Stromal cell of bone marrow (primary cell): ENCODE results near the gene NECTIN1.
A peak's percentile ranks its signal among the peaks of the same experiment; 100 is the strongest.

Experiments
- DNase-seq: peaks from one replicate; pipeline ENCODE4 v3.0.0-alpha.2; 2012; ENCODE audit warnings: low read depth

The NECTIN1 gene

GRCh38 chr11:119692540-119692820 is 36.5 kb downstream of the NECTIN1 start:
- DNase-seq = no peak

- DNase-seq = no peak
Measured at GRCh38 chr11:119691701-119692539, 37.1 kb downstream of the NECTIN1 start.

- no peak for DNase-seq
Measured at GRCh38 chr11:119691020-119691666, 37.9 kb downstream of the NECTIN1 start.

- no peak for DNase-seq
Measured at GRCh38 chr11:119689302-119689701, 39.7 kb downstream of the NECTIN1 start.

GRCh38 chr11:119688356-119688755 is 40.6 kb downstream of the NECTIN1 start:
- DNase-seq = no peak

GRCh38 chr11:119687373-119688046 is 41.5 kb downstream of the NECTIN1 start:
- no peak for DNase-seq

- no peak for DNase-seq
Measured at GRCh38 chr11:119686177-119686882, 42.7 kb downstream of the NECTIN1 start.

GRCh38 chr11:119685111-119685746 is 43.8 kb downstream of the NECTIN1 start:
- DNase-seq = no peak

- peak; percentile 29 for DNase-seq
Measured at GRCh38 chr11:119684361-119685110, 44.5 kb downstream of the NECTIN1 start.

GRCh38 chr11:119683783-119684182 is 45.2 kb downstream of the NECTIN1 start:
- no peak for DNase-seq

- no peak for DNase-seq
Measured at GRCh38 chr11:119681361-119681910, 47.6 kb downstream of the NECTIN1 start.

- DNase-seq = no peak
Measured at GRCh38 chr11:119680541-119681360, 48.2 kb downstream of the NECTIN1 start.

- no peak for DNase-seq
Measured at GRCh38 chr11:119679346-119679745, 49.7 kb downstream of the NECTIN1 start.

- no peak for DNase-seq
Measured at GRCh38 chr11:119678351-119678750, 50.6 kb downstream of the NECTIN1 start.

GRCh38 chr11:119677840-119678239 is 51.2 kb downstream of the NECTIN1 start:
- no peak for DNase-seq

- DNase-seq = no peak
Measured at GRCh38 chr11:119676461-119677020, 52.5 kb downstream of the NECTIN1 start.

GRCh38 chr11:119673759-119674336 is 55.2 kb downstream of the NECTIN1 start:
- DNase-seq = no peak

GRCh38 chr11:119673052-119673758 is 55.8 kb downstream of the NECTIN1 start:
- no peak for DNase-seq

- no peak for DNase-seq
Measured at GRCh38 chr11:119672597-119672996, 56.4 kb downstream of the NECTIN1 start.
